Measurements from ENCODE around the gene TSPAN18. TPM values are rescaled to one million over a fixed set of nuclear protein-coding genes. Genes with fewer than 3 reads are reported as not detected.

Gene TSPAN18
- total RNA-seq, 4 donors from 2014 or later, result 0.95 to 4.5 (median 2.3) TPM

DNA sequence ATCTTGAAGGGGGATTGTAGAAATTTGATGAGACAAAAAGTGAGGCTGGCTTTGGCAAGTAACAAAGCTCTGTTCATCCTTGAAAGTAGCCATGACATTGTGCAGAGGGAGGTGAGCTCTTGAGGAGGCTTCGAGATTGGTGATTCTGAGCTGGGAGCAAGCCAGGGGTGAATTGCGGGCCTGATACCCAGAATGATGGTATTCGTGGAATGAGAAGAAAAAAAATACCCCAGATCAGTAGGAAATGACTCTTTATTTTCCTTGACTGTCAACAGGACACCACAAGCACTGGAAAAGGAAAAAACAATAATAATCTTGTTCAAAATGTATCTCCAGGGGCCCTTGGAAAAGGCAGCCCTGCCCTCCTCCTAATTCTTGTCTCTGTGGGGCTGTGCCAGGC, 62.7 kb downstream of the TSPAN18 start:
- DNase-seq (ENCODE audit: low spot score in 2 of 2), result no peak
- no peak overlapping the region for H3K4me3 ChIP-seq (ENCODE audit: low read depth, poor library complexity, severe bottlenecking)
- TF ChIP-seq POLR2A (IDR thresholded peaks at IDR 0.05), result no peak
- TF ChIP-seq, protein P1, sequence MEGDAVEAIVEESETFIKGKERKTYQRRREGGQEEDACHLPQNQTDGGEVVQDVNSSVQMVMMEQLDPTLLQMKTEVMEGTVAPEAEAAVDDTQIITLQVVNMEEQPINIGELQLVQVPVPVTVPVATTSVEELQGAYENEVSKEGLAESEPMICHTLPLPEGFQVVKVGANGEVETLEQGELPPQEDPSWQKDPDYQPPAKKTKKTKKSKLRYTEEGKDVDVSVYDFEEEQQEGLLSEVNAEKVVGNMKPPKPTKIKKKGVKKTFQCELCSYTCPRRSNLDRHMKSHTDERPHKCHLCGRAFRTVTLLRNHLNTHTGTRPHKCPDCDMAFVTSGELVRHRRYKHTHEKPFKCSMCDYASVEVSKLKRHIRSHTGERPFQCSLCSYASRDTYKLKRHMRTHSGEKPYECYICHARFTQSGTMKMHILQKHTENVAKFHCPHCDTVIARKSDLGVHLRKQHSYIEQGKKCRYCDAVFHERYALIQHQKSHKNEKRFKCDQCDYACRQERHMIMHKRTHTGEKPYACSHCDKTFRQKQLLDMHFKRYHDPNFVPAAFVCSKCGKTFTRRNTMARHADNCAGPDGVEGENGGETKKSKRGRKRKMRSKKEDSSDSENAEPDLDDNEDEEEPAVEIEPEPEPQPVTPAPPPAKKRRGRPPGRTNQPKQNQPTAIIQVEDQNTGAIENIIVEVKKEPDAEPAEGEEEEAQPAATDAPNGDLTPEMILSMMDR (IDR thresholded peaks at IDR 0.05), result no peak
- WGBS, 2 donors, result 57 to 68% methylated on average over 3 of the region's 3 CpGs
- intact Hi-C loops (cut with DNase I; ENCODE audit: low total_unique reads), result no loop called here

DNA sequence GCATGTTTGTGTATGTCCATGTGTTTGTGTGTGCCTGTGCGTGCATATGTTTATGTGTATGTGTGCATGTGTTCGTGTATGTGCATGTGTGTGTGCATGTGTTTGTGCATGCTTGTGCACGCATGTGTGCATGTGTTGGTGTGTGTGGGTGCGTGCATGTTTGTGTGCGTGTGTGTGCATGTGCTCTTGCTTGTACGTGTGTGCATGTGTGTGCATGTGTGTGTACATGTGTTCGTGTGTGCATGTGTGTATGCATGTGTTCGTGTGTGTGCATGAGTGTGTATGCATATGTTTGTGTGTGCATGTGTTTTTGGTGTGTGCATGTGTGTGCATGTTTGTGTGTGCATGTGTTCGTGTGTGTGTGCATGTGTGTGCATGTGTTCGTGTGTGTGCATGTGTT, 63.4 kb downstream of the TSPAN18 start:
- no peak overlapping the region for H3K4me3 ChIP-seq (ENCODE audit: low read depth, poor library complexity, severe bottlenecking)
- intact Hi-C loops (cut with DNase I; ENCODE audit: low total_unique reads), result no loop called here
- no peak for DNase-seq (ENCODE audit: low spot score in 2 of 2)
- WGBS, 2 donors, result 92 to 93% methylated on average over 10 of the region's 10 CpGs
- TF ChIP-seq POLR2A (IDR thresholded peaks at IDR 0.05), result no peak
- TF ChIP-seq, protein P1 (IDR thresholded peaks at IDR 0.05), result no peak

DNA sequence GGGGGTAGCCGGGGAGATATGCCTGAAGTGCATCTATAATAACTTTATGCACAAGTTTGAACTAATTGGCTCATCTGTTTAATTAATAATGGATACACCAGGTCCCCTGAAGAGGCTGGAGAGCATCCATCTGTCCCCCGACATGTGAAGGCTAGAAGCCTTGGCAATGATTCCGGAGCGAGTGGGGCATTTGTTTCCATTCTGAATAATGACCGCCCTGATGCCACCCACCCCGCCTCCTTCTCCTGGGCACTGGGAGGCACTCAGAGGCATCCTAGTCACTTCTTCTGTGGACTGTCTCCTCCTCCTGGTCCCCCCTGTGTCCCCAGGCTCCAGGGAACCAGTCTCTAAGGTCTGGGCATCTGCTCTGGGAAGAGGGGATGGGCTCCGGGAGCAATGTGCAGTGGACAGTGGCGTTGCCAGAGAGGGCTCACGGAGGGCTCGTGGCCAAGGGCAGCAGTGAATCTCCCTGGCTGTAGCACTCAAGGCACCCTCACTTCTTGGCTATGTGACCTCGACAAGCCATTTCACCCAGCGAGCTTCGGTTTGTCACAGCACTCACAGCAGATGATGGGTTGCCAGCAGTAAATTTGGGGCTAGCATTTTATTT, 64.7 kb downstream of the TSPAN18 start:
- no peak overlapping the region for H3K4me3 ChIP-seq (ENCODE audit: low read depth, poor library complexity, severe bottlenecking)
- TF ChIP-seq, protein P1 (IDR thresholded peaks at IDR 0.05), result no peak
- no peak for TF ChIP-seq POLR2A (IDR thresholded peaks at IDR 0.05)
- intact Hi-C loops (cut with DNase I; ENCODE audit: low total_unique reads), result no loop called here
- WGBS, 2 donors, result 91 to 93% methylated on average over 13 of the region's 13 CpGs
- no peak for DNase-seq (ENCODE audit: low spot score in 2 of 2)

DNA sequence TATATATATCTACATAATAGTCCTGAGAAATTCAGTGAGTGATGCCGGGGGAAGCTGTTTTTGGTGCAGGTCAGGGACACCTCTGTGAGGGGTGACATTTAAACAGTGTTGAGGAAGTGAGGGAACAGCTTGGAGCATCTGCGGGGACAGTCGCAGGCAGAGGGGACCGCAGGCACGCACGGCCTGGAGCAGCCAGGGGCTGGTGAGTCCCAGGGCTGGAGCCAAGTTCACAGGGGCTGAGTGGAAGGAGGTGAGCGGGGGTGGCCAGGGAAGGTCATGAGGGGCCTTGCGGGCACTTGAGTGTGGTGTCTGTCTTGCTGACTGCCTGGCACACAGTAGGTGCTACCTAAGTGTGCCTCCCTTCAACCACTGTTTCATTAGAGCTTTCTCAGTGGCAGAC, 65.4 kb downstream of the TSPAN18 start:
- DNase-seq (ENCODE audit: low spot score in 2 of 2), result no peak
- TF ChIP-seq, protein P1 (IDR thresholded peaks at IDR 0.05), result no peak
- no peak for TF ChIP-seq POLR2A (IDR thresholded peaks at IDR 0.05)
- no peak overlapping the region for H3K4me3 ChIP-seq (ENCODE audit: low read depth, poor library complexity, severe bottlenecking)
- WGBS, 2 donors, result 91% methylated on average over 8 of the region's 8 CpGs
- intact Hi-C loops (cut with DNase I; ENCODE audit: low total_unique reads), result no loop called here

DNA sequence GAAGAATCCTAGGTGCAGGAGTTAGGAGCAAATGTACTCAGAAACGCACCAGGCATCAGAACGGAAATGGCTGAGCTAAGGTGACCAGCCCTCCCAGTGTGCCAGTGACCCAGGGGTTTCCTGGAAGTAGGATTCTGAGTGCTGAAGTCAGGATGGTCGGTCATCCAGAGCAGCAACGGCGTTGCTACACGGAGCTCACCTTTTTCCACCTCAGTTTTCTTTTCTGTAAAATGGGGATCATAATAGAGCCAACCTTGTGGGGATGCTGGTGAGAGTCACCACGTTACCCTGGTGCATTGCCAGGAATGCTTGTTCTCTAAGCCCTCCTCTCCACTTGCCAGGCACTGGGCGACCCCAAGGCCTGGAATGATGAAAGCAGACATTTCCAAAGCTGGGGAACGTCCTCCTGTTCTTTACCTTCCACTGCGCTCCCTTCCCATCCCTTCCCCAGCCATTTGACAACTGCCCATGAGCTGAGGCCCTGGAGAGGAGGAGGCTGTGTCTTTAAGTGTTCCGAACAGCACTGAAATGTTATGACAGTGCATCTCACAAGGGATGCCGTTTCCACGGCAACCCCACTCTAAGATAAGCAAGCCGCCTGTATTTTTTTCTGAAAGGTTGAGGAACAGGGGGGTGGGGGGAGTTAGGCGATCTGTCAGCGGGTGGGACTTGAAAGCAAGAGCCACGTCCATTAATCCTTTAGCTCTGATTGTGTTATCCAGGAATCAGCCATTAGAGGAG, 66.8 kb downstream of the TSPAN18 start:
- WGBS, 2 donors, result 71 to 76% methylated on average over 17 of the region's 17 CpGs
- DNase-seq (ENCODE audit: low spot score in 2 of 2), result no peak

More for the DNA sequence above, 66.8 kb downstream of the TSPAN18 start:
- no peak overlapping the region for H3K4me3 ChIP-seq (ENCODE audit: low read depth, poor library complexity, severe bottlenecking)
- TF ChIP-seq, protein P1 (IDR thresholded peaks at IDR 0.05), result no peak
- no peak for TF ChIP-seq POLR2A (IDR thresholded peaks at IDR 0.05)
- intact Hi-C loops (cut with DNase I; ENCODE audit: low total_unique reads), result no loop called here
